Activated CD4-positive, alpha-beta T cell treated with anti-CD3 and anti-CD28 coated beads, Interleukin-2, amount 50 U/mL, for 24 hours (primary cell): ENCODE results near the gene KMT2B.
"Not testable (repeated sequence)": the region's sequence is repeated elsewhere in the genome, so short reads cannot be mapped to it uniquely, and the experiment has no call there.

Source experiments
- DNase-seq, 2 donors: peaks; one replicate each; pipeline ENCODE4 v3.0.0-alpha.2; 2020; ENCODE audit warnings: low read depth in 1 of 2, low spot score in 1 of 2

The KMT2B gene

DNA sequence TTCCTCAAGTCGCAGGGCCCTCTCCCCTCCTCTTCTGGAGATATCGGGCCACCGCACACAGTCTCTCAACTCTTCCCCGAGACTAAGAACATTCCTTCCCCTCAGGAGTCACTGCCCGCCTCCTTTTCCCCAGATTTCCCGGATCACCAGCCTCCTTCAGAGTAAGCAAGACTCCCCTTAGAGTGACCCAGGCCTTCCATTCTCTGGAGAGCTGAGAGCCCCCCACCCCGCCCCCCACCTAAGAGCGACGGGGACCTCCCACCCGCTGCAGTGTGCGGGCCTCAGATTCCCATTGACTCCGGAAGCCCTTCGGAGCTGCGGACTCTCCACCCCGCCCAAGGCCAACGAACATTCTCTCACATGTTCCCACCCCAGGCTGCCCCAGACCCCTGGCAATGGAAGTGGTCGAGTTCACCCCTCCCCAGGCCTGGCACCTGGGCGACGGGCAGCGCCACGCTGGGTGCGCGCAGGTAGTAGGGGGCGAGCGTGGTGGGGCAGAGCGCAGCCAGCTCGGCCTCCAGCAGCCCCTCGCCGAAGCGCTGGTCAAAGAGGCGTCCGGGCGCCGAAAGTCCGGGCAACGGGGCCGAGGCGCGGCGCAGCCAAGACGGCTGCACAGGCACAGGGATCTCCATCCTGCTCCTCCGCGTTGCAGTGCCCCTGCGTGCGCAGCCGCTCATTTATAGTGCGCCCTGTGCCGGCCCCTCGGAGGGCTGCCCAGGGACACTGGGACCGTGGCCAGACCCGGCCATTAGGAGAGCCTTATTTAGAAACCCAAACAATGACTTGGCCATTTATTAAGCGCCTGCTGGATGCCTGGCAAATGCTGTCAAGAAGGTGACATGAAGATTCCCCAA is 38.8 kb downstream of the KMT2B start, which contains the start of gene HSPB6:
Gene HSPB6, minus strand, starts transcription at position 653 of the 854 bp plus-strand sequence. Its CDS starts 21 bp downstream, at position 632.
- DNase-seq: no peak

DNA sequence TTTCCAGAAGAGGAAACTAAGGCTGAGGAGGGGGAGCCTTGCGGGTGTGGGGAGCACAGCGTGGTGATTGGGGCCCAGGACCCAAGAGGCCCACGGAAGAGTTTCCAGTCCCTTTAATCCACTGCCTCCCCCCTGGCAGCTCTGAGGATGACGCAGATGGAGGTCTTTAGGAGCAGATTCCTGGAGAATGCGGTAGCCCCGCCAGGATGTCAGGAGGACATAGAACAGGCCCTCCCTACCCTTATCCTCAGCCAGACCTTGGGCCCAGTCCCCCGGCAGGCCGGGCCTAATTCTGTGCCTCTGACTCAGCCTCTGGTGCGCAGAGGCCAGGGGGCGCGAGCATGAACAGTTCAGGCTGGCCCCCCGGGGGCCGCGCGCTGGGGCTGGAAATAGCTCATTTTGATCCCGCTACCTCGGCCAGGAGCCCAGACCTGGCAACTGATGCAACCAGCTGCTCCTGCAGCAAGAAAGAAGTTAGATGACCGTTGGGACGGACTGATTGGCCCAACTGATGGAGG is 39.5 kb downstream of the KMT2B start:
- no peak for DNase-seq

DNA sequence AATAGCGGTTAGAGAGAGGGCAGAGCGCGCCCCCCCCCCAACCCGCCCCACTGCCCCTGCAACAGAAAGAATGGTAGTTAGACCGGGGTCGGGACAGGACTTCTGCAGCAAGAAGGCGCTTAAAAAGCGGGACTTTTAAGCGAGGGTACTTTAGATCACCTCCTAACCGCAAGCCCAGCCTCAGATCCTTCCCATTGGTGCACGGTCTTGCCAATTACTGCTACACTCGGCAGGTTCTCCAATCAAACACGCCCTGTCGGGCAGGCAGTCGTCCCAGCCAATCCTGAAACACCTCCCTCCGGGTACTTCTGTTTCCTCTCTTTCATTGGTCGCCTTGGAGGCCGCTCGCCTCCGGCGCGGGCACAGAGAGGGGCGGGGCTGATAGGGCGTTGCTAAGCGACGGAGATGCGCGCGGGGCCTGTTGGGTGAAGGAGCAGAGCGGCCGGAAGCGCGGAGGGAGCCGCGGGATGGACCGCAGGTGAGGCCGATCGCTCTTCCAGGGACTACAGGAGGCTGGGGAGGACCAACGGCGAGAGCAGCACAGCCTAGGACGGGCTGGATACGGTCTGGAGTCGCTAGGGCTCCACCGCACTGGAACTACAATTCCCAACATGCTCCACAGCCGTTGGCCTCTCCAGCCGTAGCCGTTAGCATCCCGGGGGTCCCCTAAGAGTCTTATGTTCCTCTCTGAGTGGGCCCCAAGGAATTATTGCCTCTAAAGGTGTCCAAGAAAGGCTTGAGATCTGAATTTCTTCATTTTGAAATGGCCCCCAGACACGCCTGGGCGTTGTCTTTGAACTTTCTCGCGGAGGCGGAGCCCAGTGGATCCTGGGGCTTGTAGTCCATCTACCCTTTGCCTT is 40.2 kb downstream of the KMT2B start, which contains the start of gene PROSER3:
Gene PROSER3, plus strand, starts transcription at position 428 of the 860 bp plus-strand sequence. Its CDS starts 40 bp downstream, at position 468.
- peak; percentile 94 to 98 for DNase-seq

DNA sequence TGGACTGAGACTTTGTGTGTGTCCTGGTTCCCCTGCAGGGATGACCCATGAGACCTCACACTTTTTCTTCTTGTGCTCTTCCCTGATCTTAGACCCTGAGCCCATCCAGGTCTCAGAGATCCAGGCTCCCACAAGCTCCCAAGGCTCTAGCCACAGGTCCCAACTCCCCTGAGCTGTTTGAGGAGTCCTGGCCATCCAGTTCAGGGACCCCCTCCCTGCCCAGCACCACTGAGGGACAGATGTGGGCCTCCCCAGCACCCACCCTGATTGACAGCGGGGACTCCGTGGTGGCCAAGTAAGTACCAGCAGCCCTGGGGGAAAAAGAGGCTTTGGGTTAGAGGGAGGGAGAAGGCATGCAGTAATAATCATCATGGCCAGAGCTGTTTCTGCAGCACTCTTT is 41.9 kb downstream of the KMT2B start:
- DNase-seq: no peak

DNA sequence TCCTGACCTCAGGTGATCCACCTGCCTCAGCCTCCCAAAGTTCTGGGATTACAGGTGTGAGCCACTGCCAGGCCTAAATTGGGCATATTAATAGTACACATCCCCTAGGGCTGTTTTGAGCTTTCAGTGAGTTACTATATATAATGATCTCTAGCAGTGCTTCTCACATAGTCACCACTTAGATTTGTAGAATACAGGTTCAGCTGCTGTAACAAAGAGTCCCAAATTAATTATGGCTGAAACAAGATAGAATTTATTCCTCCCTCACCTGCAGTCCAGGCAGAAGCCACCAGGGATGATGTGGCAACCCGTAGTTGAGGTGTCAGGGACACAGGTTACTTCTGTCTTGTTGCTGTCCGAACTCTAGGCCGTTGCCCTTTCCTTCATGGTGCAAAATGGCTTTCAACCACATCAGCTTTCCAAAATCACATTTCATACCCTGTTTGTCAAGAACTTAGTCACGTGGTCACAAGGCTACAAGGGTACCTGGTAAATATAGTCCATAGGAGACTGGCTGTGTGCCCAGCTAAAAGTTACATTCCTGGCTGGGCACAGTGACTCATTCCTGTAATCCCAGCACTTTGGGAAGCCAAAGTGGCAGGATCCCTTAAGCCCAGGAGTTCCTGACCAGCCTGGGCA is 43.0 kb downstream of the KMT2B start:
- no peak for DNase-seq

DNA sequence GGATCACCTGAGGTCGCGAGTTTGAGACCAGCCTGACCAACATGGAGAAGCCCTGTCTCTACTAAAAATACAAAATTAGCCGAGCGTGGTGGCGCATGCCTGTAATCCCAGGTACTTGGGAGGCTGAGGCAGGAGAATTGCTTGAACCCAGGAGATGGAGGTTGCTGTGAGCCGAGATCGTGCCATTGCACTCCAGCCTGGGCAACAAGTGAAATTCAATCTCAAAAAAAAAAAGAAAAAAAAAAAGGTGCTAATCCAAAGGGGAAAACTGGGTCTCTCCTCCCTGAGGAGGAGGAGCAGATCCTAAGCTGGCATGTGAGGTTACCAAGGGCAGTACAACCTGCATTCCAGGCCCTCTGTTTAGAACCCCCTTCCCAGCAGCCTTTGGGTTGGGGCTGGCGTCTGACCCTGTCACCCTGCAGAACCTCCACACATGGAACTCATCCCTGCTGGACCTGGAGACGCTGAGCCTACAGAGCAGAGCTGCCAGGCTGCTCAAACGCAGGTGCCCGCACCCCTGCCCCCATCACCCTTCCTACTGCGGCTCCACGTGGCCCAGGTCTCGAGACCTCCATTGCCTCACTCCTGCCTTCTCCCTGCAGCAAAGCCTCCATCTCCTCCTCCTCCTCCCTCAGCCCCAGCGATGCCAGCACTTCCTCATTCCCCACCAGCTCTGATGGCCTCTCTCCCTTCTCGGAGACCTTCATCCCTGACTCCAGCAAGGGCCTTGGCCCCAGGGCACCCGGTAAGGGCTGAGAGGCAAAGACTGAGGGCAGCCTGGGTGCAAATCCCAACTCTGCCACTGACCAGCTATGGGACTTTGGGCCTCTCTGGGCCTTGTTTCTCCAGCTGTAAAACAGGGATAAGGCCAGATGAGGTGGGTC is 46.9 kb downstream of the KMT2B start:
- DNase-seq: no peak

DNA sequence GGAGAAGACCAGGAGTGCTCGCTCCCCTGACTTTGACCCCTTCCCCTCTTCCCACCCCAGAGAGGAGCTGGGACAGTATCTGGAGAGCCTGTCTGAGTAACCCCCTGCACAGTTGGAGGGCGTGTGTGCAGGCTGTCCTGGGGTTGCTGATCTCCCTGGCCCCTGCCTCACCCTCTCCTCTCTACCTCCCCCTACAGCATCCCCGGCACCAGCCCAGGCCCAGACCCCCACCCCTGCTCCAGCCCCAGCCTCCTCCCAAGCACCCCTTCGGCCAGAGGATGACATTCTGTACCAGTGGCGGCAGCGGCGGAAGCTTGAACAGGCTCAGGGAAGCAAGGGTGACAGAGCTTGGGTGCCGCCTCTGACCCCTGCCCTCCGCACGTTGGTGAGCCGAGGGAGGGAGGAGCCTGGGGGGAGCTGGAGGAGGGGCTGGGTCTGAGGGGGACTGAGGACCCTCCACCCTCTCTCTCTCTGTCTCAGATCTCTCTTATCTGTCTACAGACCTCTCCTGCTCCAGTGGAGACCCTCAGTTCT is 48.8 kb downstream of the KMT2B start:
- no peak for DNase-seq

DNA sequence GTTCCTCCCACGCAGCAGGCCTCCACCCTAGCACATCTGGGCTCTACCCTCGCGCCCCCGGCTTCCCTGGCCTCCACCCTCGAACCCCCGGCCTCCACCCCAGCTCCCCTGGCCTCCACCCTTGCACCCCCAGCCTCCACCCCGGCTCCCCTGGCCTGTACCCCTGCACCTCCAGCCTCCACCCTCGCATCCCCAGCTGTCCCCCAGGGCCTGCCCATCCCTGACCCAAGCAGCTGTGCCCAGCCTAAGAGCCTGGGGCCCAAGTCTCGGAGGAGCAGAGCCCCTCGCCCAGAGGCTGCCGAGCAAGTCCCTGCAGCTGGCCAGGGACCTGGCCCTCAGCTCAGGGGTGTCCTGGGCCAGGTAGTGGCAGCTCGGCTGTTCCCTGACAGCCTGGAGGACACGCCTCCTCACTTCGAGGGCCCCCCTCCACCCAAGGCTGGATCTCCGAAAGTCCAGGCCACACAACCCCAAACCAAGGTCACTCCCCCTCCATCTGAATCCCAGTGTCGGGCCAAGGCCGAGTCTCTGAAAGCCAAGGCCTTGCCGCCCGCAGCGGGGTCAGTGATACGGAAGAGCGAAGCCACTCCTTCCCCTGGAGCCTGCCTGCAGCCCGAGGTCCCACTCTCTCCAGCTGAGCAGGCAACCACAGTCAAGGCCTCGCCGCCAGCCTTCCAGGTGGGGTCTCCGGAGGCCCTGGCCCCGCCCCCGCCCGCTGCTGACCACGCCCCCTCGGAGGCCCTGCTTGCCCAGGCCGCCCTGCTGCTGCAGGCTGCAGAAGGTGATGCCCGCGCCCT is 49.7 kb downstream of the KMT2B start:
- no peak for DNase-seq

DNA sequence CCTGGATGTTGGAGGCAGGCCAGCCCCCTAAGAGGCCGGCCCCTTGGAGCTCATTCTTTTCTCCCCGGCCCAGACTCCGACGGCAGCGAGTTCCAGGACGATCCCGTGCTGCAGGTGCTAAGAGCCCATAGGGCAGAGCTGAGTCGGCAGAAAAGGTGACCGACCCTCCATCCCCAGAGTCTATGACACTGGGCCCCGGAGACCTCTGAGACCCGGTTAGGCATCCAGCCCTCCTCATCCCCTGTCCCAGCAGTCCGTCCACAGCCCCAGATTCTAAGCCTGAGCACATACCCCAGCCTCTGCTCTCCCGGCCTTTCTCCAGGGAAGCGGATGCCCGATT is 50.2 kb downstream of the KMT2B start:
- DNase-seq: no peak

DNA sequence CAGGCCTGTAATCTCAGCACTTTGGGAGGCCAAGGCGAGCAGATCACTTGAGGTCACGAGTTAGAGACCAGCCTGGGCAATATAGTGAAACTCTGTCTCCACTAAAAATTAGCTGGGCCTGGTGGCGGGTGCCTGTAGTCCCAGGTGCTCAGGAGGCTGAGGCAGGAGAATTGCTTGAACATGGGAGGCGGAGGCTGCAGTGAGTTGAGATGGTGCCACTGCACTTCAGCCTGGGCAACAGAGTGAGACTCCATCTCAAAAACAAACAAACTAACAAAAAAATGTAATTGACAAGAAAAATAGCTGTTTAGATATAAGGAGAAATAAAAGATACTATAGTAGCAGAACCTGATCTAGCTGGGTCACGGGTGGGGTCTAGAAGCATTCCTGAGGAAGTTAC is 54.6 kb downstream of the KMT2B start:
- not testable (repeated sequence) for DNase-seq

DNA sequence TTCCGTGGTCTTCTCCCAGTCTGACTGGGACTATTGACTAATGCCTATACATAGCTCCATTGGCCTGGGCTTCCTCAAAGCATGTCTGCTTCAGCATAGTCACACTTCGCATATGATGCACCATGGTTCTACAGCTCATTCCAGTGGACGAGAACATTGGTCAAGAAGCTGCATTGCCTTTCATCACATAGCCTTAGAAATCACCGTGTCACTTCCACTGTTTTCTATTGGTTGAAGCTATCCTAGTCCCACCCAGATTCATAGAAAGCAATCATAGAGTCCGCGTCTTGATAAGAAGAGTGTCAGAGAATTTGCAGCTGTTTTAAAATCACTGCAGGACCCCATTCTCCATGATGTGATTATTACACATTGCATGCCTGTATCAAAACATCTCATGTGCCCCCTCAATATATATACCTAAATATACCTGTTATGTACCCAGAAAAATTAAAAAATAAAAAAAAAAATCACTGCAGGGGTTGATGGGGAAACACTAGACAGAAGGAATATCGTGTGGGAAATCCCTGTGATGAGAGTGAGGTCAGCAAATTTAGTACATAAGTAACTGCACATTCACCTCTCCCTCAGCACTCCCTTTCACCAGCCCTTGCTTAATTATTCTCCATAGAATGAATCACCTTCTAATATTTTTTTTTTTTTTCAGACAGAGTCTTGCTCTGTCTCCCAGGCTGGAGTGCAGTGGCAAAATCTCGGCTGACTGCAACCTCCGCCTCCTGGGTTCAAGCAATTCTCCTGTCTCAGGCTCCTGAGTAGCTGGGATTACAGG is 55.4 kb downstream of the KMT2B start:
- no peak for DNase-seq

DNA sequence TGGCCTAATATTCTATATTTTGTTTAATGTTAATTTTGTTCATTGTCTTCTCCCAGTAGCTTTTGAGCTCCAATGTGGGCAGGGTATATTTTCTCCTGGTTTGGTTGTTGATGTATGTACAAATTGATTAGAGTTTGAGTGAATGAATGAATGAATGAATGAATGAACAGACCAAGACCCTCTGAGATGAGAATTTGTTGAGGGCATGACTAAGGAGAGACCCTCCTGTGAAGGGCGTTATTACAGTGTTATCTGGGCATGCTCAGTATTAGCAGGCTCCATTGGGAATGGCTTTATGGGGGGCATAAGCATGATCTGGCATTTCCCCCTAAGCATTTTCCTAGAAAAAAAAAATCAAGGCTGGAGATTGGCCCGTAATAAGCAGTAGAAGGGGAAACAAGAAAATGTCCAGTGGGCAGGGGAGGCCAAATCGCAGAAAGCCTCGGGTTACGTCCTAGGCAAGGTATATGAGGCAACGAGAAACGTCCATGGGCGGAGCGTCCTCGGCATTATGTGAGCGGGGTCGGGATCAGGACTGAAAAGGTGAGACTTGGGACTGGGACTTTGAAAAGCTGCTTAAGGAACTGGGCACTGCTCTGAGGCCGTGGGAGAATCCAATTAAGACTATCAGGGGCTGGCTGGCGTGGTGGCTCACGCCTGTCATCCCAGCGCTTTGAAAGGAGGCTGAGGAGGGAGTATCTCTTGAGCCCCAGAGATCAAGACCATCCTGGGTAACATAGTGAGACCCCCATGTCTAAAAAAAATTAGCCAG is 56.7 kb downstream of the KMT2B start:
- DNase-seq: no peak

DNA sequence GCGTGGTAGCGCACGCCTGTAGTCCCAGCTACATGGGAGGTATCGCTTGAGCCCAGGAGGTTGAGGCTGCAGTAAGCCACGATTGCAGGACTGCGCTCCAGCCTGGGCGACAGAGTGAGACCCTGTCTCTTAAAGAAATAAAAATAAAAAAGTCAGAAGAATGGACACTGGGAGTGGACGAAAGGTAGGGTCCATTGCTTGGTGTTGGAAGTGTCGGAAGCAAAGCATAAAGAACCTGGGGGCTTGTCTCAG is 57.2 kb downstream of the KMT2B start:
- DNase-seq: no peak

DNA sequence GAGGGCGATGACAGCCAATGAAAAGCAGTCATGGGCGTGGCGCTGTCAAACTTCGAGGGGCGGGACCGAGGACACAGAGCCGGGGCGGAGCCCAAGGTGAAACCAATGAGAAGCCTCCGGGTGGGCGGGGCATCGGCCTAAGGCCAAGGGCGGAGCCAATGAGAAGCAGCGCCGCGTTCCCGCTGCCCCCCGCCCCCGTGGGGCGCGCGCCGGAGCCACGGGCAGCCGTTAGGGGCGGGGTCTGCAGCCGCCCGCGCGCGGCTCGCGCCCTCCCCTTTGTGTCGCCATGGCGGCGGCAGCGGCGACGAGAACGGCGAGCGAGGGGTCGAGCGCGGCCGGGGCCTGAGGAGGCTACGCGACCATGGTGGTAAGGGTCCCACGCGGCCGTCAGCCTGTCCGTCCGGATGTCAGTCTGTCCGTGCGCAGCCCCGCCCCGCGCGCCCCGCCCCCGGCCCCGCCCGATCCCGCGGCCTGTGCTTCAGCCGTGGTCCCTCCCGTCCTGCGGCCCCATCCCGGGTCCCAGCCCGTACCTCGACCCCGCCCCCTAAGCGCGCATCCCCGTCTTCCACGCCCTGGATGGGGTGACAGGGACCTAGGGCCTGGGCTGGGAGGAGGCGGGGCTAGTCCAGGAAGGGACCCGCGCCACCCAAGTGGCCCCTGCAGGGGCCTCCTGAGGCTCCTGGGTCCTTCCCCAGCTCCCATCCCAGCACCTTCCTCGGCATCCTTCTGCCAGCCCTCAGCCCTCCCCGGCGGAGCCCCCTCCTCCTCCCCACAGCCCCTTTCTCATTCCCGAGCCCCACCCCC is 57.7 kb downstream of the KMT2B start, which contains the start of gene ARHGAP33:
Gene ARHGAP33, plus strand, starts transcription at position 267 of the 804 bp plus-strand sequence. Its CDS starts 95 bp downstream, at position 362.
- peak; percentile 95 to 99 for DNase-seq

DNA sequence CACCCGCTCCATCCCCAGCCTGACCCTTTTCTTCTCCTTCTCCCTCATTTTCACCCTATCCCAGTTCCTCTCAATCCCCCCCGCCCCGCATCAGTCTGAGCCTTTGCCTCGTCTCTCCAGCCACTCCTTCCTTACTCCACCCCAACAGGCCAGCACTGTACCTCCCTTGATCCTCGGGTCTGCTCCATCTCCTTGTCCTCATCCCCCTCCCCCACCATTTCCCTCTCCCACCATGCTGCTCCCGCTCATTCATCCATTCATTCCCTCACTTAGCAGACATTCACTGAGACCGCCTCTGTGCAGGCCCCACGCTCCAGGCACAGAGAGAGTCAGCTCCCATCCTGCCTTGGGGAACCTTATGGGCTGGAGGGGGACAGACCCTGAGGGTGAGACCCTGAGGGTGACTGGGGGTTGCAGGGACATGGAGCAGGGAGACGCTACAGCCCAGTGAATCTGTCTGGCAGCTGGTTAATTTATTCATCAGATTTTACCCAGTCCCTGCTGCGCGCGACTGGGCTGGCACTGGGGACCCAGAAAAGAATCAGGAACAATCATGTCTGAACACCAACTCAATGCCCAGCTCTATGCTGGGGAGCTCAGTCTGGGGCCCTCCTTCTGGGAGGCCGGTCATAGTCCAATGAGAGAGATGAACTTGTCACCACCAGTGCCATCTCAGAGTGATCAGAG is 58.4 kb downstream of the KMT2B start:
- DNase-seq: no peak

DNA sequence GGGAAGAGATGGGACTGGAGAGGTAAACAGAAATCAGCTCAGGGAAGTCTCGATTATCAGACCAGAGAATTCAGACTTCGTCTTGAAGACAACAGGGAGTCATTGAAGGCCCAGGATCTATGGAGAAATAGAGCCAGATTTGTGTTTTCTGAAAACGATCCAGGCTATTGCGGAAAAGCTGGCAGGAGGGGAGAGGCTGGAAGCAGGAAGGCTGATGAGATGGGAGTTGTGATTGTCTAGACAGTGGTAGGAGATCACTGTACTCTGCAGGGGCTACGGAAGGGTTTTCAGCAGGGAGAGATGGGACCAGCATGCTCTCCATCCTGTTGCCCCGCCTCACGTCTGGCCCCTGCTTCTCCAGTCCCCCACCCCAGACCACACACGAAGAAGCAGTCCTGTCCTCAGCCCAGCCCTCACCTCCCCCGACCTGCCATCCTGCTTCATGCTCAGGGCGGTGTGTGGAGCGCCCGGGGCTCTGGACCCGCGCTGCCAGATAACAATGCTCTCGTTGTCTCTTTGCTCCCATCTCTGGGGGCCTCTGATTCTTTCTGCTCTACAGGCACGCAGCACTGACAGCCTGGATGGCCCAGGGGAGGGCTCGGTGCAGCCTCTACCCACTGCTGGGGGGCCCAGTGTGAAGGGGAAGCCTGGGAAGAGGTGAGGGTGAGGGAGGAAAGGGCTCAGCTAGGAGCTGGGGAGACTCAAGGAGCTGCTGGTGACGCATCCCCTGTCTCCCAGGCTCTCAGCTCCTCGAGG is 59.5 kb downstream of the KMT2B start:
- DNase-seq: no peak
